Cardiac fibroblast (primary cell): ENCODE measurements around the gene ADAMTS17.

Experiments used
- DNase-seq, 2 donors: peaks; one replicate each; pipeline versions ENCODE4 v3.0.0 to v3.0.0-alpha.2; 2010; ENCODE audit warnings: low read depth in 2 of 2
- H3K4me3 ChIP-seq, 2 donors: replicated peaks in 1 of 2; 1 replicate in 1 of 2; 2 replicates in 1 of 2; pipeline ENCODE4 v1.5.1; 2011; ENCODE audit warnings: low read depth in 2 of 2, low read length in 2 of 2, mild to moderate bottlenecking in 2 of 2, moderate library complexity in 1 of 2
- CTCF ChIP-seq: IDR thresholded peaks from one replicate; pipeline ENCODE4 v1.5.1; 2011; ENCODE audit warnings: low read depth, mild to moderate bottlenecking, low read length, inconsistent platforms

Gene ADAMTS17

DNA sequence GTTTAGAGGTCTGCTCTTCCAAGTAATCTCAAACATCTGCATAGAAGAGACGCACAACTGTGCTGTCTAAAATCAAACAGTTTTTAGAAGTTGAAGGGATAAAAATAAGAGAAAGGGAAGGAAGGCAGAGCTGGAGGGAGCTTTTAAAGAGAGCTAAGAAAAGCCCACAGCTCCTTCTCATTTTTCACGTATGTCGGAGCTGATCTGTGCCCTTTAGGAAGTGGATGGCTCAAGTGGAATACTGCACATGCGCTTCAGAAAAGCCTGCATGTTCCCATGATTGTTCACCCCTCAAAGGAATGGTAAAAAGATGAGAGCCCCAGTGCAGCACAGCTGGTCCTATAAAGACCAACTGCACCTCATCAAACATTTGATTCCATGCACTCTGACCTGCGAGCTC is 207.2 kb downstream of the ADAMTS17 start:
- no peak overlapping the region for H3K4me3 ChIP-seq
- no peak for TF ChIP-seq CTCF
- DNase-seq, result no peak

- DNase-seq, result no peak
- TF ChIP-seq CTCF, result no peak
- H3K4me3 ChIP-seq, result no peak overlapping the region
Observed at GRCh38 chr15:100134089-100134583, 207.6 kb downstream of the ADAMTS17 start.

DNA sequence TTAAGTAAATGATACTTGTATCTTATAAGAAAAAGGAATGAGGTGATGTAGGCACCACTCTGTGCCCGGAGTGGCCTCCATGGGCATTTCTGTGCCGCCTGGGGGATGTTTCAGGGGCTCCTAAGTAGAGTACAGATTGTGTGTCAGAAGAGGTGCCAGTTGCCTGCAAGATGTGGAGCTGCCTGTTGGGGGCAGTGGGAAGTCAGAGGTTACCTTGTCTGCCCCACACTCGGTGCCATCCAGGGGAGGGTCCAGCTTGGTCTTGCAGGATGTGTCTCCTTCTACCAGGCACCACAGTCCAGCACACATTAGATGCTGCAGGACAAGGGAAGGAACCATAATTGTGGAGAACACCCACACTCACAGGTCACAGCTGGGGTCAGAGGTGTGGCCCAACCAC is 208.8 kb downstream of the ADAMTS17 start:
- no peak for TF ChIP-seq CTCF
- no peak for DNase-seq
- no peak overlapping the region for H3K4me3 ChIP-seq

GRCh38 chr15:100132309-100132708 is 209.5 kb downstream of the ADAMTS17 start:
- no peak for DNase-seq
- no peak for TF ChIP-seq CTCF
- H3K4me3 ChIP-seq, result no peak overlapping the region

DNA sequence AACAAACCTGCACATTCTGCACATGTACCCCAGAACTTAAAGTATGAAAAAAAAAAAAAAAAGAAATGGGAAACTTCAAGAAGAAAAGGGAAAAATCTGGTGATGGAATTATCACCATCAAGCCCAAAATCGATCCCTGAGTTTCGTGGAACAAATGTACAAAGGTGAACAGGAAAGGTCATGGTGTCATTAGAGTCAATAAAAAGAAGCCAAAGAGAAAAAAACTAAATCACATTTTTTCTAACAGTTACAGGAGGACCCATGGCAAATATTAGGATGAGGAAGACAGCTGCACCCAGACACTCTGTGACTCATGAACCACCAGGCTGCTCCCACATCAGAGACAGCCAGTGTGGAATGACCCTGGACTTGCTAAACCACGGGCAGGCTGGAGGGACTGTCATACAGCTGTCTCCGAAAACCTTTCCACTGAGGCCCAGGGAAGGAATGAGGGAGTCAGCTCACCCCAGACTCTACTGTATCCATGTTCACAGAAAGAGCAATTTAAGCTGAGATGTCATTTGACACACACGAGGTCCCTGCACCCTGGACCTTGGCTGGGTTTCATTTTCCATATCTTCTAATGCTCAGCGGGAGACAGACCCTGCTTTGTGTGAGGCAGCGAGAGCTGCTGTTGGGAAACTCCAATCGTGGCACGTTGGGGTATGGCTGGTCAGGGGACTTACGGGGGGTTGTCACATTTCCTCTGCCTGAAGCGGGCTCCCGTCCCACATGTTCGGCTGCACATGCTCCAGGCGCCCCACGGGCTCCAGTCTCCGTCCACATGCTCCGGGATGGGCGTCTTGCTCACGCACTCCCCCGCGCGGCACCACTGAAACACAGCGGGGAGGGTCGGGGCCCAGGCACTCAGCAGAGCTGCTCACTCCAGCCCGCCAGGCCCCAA is 210.2 kb downstream of the ADAMTS17 start:
- TF ChIP-seq CTCF, result peak; percentile 64
- peak; percentile 54 to 64 for DNase-seq
- peak overlapping the region; percentile 13 to 50 for H3K4me3 ChIP-seq

GRCh38 chr15:100129677-100130076 is 212.1 kb downstream of the ADAMTS17 start:
- no peak overlapping the region for H3K4me3 ChIP-seq
- peak in 1 of 2 donors; percentile 11 for DNase-seq
- TF ChIP-seq CTCF, result no peak
